GM12864 (cell line): ENCODE results near the gene RCN2.

ENCODE experiments used
- DNase-seq: peaks from one replicate; pipeline ENCODE4 v3.0.0-alpha.2; 2011; ENCODE audit warnings: low read depth
- H3K4me3 ChIP-seq: 2 replicates; pipeline ENCODE4 v1.5.1; 2011; ENCODE audit warnings: mild to moderate bottlenecking, low read depth, low read length, control low read depth
- TF ChIP-seq, protein P1 (sequence below): IDR thresholded peaks from 2 replicates; pipeline ENCODE4 v1.5.1; 2011; ENCODE audit warnings: low read depth, mild to moderate bottlenecking, moderate library complexity, low read length, control low read depth, inconsistent platforms; ENCODE audit errors: missing control alignments

RCN2 gene

DNA sequence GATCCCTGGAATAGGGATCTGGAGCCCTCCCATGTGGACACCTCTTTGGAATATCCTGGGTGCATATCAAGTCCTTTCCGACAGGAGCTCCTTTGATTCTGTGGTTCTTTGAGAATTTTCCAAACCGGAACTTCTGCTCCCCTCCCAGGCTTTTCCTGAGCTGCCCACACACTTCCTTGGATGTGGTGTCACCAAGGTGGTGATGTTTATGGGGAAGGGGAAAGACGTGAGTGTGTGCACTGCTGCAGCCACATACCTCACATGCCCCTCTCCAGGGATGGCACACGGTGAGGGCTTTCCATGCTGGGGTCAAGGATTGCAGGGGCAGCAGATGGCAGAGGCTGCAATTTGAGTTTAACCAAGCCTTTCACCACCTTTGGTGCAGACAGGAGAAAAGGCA is 35.5 kb downstream of the RCN2 start:
- H3K4me3 ChIP-seq, result no peak overlapping the region
- TF ChIP-seq, protein P1, sequence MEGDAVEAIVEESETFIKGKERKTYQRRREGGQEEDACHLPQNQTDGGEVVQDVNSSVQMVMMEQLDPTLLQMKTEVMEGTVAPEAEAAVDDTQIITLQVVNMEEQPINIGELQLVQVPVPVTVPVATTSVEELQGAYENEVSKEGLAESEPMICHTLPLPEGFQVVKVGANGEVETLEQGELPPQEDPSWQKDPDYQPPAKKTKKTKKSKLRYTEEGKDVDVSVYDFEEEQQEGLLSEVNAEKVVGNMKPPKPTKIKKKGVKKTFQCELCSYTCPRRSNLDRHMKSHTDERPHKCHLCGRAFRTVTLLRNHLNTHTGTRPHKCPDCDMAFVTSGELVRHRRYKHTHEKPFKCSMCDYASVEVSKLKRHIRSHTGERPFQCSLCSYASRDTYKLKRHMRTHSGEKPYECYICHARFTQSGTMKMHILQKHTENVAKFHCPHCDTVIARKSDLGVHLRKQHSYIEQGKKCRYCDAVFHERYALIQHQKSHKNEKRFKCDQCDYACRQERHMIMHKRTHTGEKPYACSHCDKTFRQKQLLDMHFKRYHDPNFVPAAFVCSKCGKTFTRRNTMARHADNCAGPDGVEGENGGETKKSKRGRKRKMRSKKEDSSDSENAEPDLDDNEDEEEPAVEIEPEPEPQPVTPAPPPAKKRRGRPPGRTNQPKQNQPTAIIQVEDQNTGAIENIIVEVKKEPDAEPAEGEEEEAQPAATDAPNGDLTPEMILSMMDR, result no peak
- DNase-seq, result no peak

DNA sequence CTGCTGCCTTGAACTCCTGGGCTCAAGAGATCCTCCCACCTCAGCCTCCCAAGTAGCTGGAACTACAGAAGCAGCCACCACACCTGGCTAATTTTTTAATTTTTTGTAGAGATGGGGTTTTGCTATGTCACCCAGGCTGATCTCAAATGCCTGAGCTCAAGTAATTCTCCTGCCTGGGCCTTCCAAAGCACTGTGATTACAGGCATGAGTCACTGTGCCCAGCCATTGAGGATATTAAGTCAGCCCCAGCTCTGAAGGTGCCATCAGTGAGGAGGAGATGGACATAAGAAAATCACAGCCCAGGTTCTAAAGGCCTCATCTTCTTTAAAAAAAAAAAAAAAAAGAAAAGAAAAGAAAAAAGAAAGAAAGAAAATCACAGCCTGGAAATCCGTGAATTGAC is 36.8 kb downstream of the RCN2 start:
- H3K4me3 ChIP-seq, result no peak overlapping the region
- TF ChIP-seq, protein P1, result no peak
- DNase-seq, result no peak

DNA sequence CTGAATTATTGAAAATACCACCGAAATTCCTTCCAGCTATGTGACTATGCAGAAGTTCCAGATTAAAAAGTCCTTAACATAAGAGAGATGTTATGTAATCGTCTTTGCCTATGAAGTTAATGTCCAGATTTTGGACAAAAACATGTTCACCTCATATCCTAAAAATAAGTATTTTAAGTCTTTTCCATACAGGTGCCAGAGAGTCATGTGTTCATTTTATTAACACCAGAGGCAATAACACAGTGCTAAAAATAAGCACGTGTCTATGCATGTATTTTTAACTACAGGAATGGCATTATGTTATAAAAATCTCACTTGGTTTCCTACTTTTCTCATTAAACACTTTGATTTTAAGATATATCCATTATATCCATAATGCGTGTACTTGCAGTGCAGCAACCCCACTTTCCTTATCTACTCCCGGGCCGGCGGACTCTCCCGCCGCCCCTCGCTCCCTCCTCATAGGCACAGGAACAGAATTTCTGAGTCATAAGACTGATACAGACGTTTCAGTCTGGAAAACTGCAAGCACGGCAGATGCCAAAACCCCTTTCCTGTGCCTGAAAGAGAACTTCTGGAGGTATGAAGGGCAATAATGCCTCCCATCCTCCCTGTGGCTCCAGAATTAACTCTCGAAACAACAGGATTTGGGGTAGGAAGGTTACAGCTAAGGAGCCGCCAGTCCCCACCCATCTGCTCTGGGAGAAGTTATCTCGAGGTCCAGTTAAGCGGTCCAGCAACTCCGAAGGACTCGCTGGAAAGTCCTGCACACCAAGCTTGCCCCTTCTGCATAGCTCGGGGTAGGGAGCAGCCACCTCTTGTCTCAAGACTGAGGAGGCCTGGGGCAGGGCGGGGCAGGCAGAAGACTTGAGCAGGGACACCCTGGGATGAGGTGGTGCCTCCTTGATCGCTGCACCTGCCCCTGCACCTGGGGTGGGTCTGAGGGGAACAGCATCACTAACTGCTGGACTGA is 41.1 kb downstream of the RCN2 start:
- no peak for DNase-seq
- H3K4me3 ChIP-seq, result no peak overlapping the region
- TF ChIP-seq, protein P1, result no peak

DNA sequence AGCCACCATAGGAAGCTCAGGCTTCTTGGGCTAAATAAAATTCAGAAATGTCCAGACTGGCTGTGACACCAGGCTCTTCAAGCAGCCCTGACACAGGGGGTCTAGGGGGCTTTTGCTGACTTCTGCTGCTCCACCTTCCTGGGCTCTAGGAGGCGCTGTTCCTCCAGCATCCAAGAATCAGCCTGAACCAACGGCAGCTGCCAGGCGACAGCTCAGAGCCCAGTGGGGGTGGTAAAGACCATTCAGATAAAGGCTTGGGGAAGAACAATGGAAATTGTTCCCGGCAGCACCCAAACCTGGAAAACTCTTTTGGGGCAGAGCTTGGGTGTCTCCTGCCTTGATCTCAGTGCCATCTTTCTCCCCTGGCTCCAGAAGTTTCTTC is 41.8 kb downstream of the RCN2 start:
- TF ChIP-seq, protein P1, result peak; percentile 90
- no peak overlapping the region for H3K4me3 ChIP-seq
- DNase-seq, result no peak

DNA sequence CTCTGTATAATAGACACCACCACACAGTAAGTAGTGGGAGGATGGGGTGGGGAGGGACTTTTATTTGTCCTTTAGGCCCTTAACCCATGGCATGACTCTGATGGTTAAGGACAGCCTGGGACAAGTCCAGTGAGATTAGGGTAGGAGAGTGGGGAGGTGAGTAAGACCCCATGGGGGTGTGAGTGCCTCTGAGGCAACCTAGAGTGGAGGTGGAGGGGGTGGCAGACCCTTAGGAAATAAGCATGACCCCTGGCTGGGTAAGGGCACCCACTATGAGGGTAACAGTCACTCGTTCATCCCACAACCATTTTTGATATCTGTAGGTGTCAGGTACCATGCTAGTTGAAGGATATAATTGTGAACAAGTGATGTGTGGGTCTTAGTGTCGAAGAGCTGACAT is 42.4 kb downstream of the RCN2 start:
- TF ChIP-seq, protein P1, result no peak
- no peak for DNase-seq

DNA sequence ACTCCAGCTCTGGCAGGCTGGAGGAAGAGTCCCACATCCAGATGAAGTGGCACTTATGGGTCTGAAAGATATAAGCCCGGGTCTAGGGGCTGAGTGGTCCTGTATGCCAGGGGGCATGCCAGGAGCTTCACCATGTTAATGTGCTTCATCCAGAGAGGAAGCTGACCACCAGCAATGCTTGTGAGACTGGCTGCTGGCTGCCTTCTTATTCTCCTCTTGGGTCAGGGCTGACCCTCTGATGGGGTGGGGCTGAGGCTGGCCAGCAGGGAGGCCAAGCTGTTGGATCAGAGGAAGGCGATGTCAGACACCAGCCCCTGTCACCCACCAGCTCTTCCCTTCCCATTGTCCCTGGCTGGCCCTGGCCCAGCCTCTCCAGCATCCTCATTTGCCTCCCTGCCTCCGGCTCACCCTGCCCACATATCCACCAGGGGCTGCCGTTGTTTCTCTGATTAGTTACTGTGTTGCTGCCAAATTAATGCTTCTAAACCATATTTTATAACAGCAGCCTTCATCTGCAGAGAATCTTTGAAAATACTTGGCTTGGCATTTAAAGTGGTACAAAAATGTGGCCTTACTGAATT is 43.0 kb downstream of the RCN2 start:
- no peak for DNase-seq
- TF ChIP-seq, protein P1, result no peak
- no peak overlapping the region for H3K4me3 ChIP-seq

More for the DNA sequence above, 42.4 kb downstream of the RCN2 start:
- no peak overlapping the region for H3K4me3 ChIP-seq
